Tibial artery (tissue), 4 donors: ENCODE data around the gene FAM20B.
A peak's percentile ranks its signal among the peaks of the same experiment; 100 is the strongest.
"Not testable (repeated sequence)": the region's sequence is repeated elsewhere in the genome, so short reads cannot be mapped to it uniquely, and the experiment has no call there.

Experiments used
- DNase-seq, 2 donors: peaks; one replicate each; pipeline ENCODE4 v3.0.0-alpha.2; 2019
- H3K27ac ChIP-seq, 2 donors: fragments of 200-600 bp; sonication (generic) in 1 of 2; 1 replicate in 1 of 2; 2 replicates in 1 of 2; pipeline ENCODE4 v1.5.1; 2018 to 2019; ENCODE audit warnings: mild to moderate bottlenecking in 1 of 2
- H3K27me3 ChIP-seq, 2 donors: fragments of 200-600 bp; sonication (generic) in 1 of 2; one replicate each; pipeline versions ENCODE4 v1.5.1 to v1.6.0; 2016 to 2019
- H3K36me3 ChIP-seq, 3 donors: fragments of 200-600 bp; sonication (generic) in 2 of 3; one replicate each; pipeline ENCODE4 v1.5.1; 2016 to 2019; ENCODE audit warnings: mild to moderate bottlenecking in 2 of 3
- H3K4me1 ChIP-seq, 4 donors: fragments of 200-600 bp; sonication (generic) in 2 of 4; 1 replicate in 3 of 4; 2 replicates in 1 of 4; pipeline ENCODE4 v1.5.1; 2016 to 2019
- H3K4me3 ChIP-seq, 2 donors: fragments of 200-600 bp; sonication (generic) in 1 of 2; 1 replicate in 1 of 2; 2 replicates in 1 of 2; pipeline ENCODE4 v1.5.1; 2018 to 2019; ENCODE audit warnings: mild to moderate bottlenecking in 2 of 2
- H3K9me3 ChIP-seq, 3 donors: fragments of 200-600 bp; sonication (generic) in 1 of 3; one replicate each; pipeline ENCODE4 v1.5.1; 2016 to 2019
- intact Hi-C: fragments of 100-400 bp; cut with DNase I; formaldehyde crosslinking; loops from one replicate; pipeline ENCODE4 v1.15.0; 2023; ENCODE audit warnings: low total_unique reads
- TF ChIP-seq, protein P1 (sequence below), 2 experiments: fragments of 200-600 bp in 1 of 2; fragments of 450-650 bp in 1 of 2; IDR thresholded peaks; one replicate each; pipeline ENCODE4 v1.5.1; 2017 to 2019; ENCODE audit warnings: antibody characterized with exemption in 2 of 2, mild to moderate bottlenecking in 1 of 2, moderate library complexity in 1 of 2

The FAM20B gene

DNA sequence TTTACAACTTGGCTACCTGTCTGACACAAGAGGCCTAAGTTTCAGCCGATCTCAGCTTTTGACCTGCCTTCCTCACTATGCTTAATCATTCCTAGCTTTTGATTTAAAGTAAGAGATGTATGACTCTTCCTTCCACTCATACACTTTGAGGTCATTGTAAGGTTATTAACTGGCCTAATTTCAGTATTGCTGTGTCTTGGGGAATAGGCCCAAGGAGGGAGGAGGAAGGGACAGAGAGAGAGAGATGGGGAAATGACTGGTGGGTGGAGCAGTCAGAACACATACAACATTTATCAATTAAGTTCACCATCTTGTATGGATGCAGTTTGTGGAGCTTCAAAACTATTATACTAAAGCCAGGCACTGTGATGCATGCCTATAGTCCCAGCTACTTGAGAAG is 28.3 kb upstream of the FAM20B start:
- H3K9me3 ChIP-seq = peaks cover 0 to 15% (median 0%) of the 10 kb centered on the region in 3 donors
- no peaks in the 10 kb centered on the region for H3K36me3 ChIP-seq
- DNase-seq = no peak
- intact Hi-C loops = no loop called here
- TF ChIP-seq, protein P1, sequence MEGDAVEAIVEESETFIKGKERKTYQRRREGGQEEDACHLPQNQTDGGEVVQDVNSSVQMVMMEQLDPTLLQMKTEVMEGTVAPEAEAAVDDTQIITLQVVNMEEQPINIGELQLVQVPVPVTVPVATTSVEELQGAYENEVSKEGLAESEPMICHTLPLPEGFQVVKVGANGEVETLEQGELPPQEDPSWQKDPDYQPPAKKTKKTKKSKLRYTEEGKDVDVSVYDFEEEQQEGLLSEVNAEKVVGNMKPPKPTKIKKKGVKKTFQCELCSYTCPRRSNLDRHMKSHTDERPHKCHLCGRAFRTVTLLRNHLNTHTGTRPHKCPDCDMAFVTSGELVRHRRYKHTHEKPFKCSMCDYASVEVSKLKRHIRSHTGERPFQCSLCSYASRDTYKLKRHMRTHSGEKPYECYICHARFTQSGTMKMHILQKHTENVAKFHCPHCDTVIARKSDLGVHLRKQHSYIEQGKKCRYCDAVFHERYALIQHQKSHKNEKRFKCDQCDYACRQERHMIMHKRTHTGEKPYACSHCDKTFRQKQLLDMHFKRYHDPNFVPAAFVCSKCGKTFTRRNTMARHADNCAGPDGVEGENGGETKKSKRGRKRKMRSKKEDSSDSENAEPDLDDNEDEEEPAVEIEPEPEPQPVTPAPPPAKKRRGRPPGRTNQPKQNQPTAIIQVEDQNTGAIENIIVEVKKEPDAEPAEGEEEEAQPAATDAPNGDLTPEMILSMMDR (IDR thresholded peaks at IDR 0.05) = no peak
- H3K4me1 ChIP-seq = peaks cover 0 to 4% (median 2%) of the 10 kb centered on the region in 4 donors
- no peak overlapping the region for H3K4me3 ChIP-seq
- H3K27me3 ChIP-seq = no peaks in the 10 kb centered on the region
- H3K27ac ChIP-seq = no peak overlapping the region

DNA sequence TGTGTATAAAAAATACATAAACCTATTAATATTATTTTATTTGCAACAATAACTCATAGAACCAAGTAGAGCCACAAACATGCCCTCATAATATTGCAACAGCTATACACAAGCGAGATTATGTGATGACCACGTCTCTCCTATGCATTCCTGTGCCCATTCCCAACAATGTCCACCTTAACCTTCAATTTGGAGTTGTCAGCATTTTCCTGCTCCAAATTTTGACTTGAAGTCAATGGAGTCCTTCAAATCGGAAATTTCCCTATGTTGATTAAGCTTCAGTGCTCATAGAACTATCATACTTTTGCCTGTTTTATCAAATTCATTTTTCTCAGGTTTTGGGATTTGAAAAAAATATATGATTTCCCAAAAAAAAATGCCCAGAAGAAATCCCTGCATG is 27.4 kb upstream of the FAM20B start:
- no peak overlapping the region for H3K4me3 ChIP-seq
- H3K36me3 ChIP-seq = no peaks in the 10 kb centered on the region
- TF ChIP-seq, protein P1 (IDR thresholded peaks at IDR 0.05) = no peak
- H3K9me3 ChIP-seq = peaks cover 0 to 15% (median 0%) of the 10 kb centered on the region in 3 donors
- H3K4me1 ChIP-seq = peaks cover 0 to 11% (median 6%) of the 10 kb centered on the region in 4 donors
- intact Hi-C loops = loop anchor here (2.0 kb wide), 1 partner anchor 59 kb away; no protein-coding TSS in a partner anchor
- no peaks in the 10 kb centered on the region for H3K27me3 ChIP-seq
- DNase-seq = no peak
- no peak overlapping the region for H3K27ac ChIP-seq

DNA sequence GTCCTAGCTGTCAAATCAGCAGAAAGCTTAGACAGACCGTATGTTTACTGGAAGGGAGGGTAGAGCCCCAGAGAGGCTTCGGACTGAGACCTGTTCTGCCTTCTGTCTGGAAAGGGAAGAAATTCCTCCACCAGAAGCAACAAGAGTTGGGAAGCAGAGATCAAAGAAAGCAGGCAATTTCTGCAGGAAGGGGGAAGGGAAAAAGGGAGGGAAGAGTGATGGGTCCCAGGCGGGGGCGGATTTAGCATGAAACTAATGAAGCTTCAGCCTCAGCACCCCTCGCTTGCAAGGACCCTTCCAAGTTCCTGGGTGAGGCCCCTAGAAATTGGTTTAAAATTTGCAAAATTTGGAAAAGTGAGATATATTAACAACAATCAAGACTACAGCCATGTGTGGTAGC is 26.6 kb upstream of the FAM20B start:
- H3K27ac ChIP-seq = no peak overlapping the region
- H3K36me3 ChIP-seq = no peaks in the 10 kb centered on the region
- H3K4me3 ChIP-seq = no peak overlapping the region
- intact Hi-C loops = loop anchor here (2.0 kb wide), 1 partner anchor 60 kb away; no protein-coding TSS in a partner anchor
- peaks cover 0 to 11% (median 6%) of the 10 kb centered on the region in 4 donors for H3K4me1 ChIP-seq
- H3K27me3 ChIP-seq = no peaks in the 10 kb centered on the region
- DNase-seq = no peak
- peaks cover 0 to 15% (median 0%) of the 10 kb centered on the region in 3 donors for H3K9me3 ChIP-seq
- TF ChIP-seq, protein P1 (IDR thresholded peaks at IDR 0.05) = no peak

DNA sequence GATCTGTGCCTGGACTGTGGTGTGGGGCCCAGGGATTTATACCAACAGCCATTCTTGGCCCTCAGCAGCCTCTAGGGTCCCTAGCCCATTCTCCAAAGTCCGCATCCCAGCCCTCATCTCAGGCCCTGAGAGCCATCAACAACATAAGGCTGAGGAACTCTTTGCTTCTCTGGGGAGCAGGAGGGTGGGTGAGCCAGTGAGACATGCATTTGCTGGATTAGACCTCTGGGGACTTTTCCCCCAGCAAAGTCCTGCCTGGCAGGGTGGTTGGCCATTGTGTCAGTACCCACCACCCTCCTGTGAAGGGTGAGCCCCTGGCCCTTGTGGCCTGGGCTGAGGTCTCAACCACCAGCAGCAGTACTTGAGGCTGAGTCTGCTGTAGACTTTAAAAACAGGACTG is 24.2 kb upstream of the FAM20B start:
- DNase-seq = no peak
- peaks cover 0 to 6% (median 0%) of the 10 kb centered on the region in 3 donors for H3K9me3 ChIP-seq
- peaks cover 0 to 11% (median 6%) of the 10 kb centered on the region in 4 donors for H3K4me1 ChIP-seq
- TF ChIP-seq, protein P1 (IDR thresholded peaks at IDR 0.05) = no peak
- no peak overlapping the region for H3K27ac ChIP-seq
- no peaks in the 10 kb centered on the region for H3K27me3 ChIP-seq
- no peaks in the 10 kb centered on the region for H3K36me3 ChIP-seq
- intact Hi-C loops = loop anchor here (5.0 kb wide), 1 partner anchor 459 kb away; no protein-coding TSS in a partner anchor
- no peak overlapping the region for H3K4me3 ChIP-seq

DNA sequence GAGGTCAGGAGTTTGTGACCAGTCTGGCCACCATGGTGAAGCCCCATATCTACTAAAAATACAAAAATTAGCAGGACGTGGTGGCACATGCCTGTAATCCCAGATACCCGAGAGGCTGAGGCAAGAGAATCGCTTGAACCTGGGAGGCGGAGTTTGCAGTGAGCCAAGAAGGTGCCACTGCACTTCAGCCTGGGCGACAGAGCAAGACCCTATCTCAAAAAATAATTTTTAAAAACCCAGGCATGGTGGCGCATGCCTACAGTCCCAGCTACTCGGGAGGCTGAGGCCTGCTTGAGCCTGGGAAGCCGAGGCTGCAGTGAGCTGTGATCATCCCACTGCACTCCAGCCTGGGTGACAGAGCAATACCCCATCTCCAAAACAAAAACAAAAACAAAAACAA is 23.6 kb upstream of the FAM20B start:
- H3K9me3 ChIP-seq, H3K27ac ChIP-seq, DNase-seq, H3K4me3 ChIP-seq, H3K27me3 ChIP-seq, H3K36me3 ChIP-seq: not testable (repeated sequence)
- H3K4me1 ChIP-seq = peaks cover 0 to 11% (median 6%) of the 10 kb centered on the region in 4 donors
- intact Hi-C loops = loop anchor here (2.0 to 5.0 kb wide), 3 partner anchors 189 to 460 kb away; no protein-coding TSS in a partner anchor

DNA sequence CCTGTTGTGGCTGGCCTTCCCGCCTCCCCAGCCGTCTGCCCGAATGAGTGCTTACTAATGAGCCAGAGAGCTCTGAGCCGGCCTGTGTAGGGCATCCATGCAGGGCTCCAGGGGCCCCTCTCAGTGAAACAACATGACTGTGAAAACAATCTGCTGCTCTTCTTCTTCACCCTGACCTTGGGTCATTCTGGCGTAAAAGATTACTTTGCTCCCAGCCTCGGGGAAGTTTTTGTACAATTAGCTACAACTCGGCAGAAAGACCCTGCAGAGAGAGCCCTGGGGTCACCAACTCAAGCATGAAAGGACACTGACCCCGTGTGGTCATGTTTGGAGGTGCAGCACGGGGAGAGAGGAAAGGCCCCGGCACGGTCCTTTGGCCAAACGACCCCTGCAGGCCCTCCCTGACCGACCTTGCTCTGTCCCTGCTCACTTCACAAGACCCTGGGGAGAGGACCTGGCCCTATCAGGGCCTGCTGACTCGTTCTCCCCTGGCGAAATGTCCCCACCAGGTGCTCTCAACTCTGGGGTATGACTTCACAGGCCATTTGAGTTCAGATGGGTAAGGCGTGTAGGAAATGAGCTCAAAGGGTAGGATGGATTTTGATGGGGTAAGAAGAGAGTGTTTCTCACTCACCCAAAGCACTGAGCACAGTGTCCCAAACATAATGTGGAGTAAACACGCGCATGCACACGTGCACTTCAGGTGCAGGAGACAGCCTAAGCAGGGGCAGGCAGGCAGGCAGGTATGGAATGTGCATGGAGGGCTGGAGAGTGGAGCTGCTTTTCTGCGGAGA is 22.9 kb upstream of the FAM20B start:
- intact Hi-C loops = loop anchor here (2.0 to 5.0 kb wide), 3 partner anchors 190 to 460 kb away; no protein-coding TSS in a partner anchor
- TF ChIP-seq, protein P1 (IDR thresholded peaks at IDR 0.05) = peak; percentile 95 to 97
- DNase-seq = peak; percentile 80 to 83
- Histone ChIP-seq H3K27ac (peak overlapping the region in 1 of 2 donors; percentile 9), H3K4me1 (peaks cover 0 to 11% (median 6%) of the 10 kb centered on the region in 4 donors), H3K36me3 (no peaks in the 10 kb centered on the region), H3K27me3 (no peaks in the 10 kb centered on the region), H3K9me3 (no peaks in the 10 kb centered on the region), H3K4me3 (no peak overlapping the region)
